Adrenal gland (tissue), 5 donors: ENCODE data around the gene CHRDL2.

Source experiments
- CTCF ChIP-seq, 6 experiments: fragments of 450-650 bp in 4 of 6; fragments of 200-600 bp in 2 of 6; sonication (generic) in 1 of 6; IDR thresholded peaks; 1 replicate in 5 of 6; 2 replicates in 1 of 6; pipeline versions ENCODE4 v1.5.1 to v1.8.0; 2016 to 2021; ENCODE audit warnings: antibody characterized with exemption in 6 of 6, mild to moderate bottlenecking in 2 of 6, moderate library complexity in 1 of 6
- POLR2A ChIP-seq, 2 donors: fragments of 450-650 bp; IDR thresholded peaks; one replicate each; pipeline ENCODE4 v1.6.1; 2017; ENCODE audit warnings: antibody characterized with exemption in 2 of 2, mild to moderate bottlenecking in 2 of 2, moderate library complexity in 1 of 2
- donor health status: DM: no; HTN: no; CAD: no.

- TF ChIP-seq POLR2A (IDR thresholded peaks at IDR 0.05): no peak
- TF ChIP-seq CTCF (IDR thresholded peaks at IDR 0.05): no peak
These were observed 39.9 kb upstream of the CHRDL2 start for GRCh38 chr11:74771139-74771538.
